PC-3 (cell line): Measurements from ENCODE around the gene TMEM239. TPM values are rescaled to one million over a fixed set of nuclear protein-coding genes. Genes with fewer than 3 reads are reported as not detected.

ENCODE experiments used
- ATAC-seq: fragments of 200-7000 bp; cut with Tn5 transposase; 2 replicates; pipeline ENCODE4 v1.9.1; 2020; ENCODE audit warnings: mild to moderate bottlenecking, moderate library complexity
- BruUV-seq: library from RNA; stranded (reverse); fragments of 400-500 nt; replicated peaks from 2 replicates; lab custom pipeline; 2021; lab: Mats Ljungman, UMichigan
- CTCF ChIA-PET: fragments of 300-600 bp; sonication (Branson Sonifier 250); formaldehyde crosslinking; loops from one replicate; lab custom pipeline; 2022; ENCODE audit warnings: antibody characterized with exemption; lab: Charles Lee
- POLR2A ChIA-PET: fragments of 300-600 bp; sonication (Branson Sonifier 250); formaldehyde crosslinking; loops from one replicate; lab custom pipeline; 2022; ENCODE audit warnings: antibody characterized with exemption; ENCODE audit not compliant: unreplicated experiment; lab: Charles Lee
- DNase-seq: peaks from one replicate; pipeline ENCODE4 v3.0.0-alpha.2; 2015
- H2AFZ ChIP-seq: fragments of 300-600 bp; sonication (generic); 2 replicates; pipeline ENCODE4 v1.6.0; 2016; ENCODE audit warnings: antibody characterized with exemption, low read length
- H3F3A ChIP-seq: fragments of 300-600 bp; sonication (generic); one replicate; pipeline ENCODE4 v1.6.0; 2017; ENCODE audit warnings: antibody characterized with exemption, low read length, control low read depth, mild to moderate bottlenecking; ENCODE audit not compliant: unreplicated experiment
- H3K27ac ChIP-seq: fragments of 300-600 bp; sonication (generic); 2 replicates; pipeline ENCODE4 v1.5.1; 2016; ENCODE audit warnings: mild to moderate bottlenecking, low read length
- H3K27me3 ChIP-seq: fragments of 300-600 bp; sonication (generic); 2 replicates; pipeline ENCODE4 v1.6.1; 2016; ENCODE audit warnings: low read length, mixed read lengths
- H3K36me3 ChIP-seq: fragments of 300-600 bp; sonication (generic); 2 replicates; pipeline ENCODE4 v1.6.1; 2016; ENCODE audit warnings: low read depth, mixed run types, low read length, mixed read lengths
- H3K4me1 ChIP-seq: fragments of 300-600 bp; sonication (generic); 2 replicates; pipeline ENCODE4 v1.5.1; 2016; ENCODE audit warnings: low read length; ENCODE audit not compliant: insufficient read depth
- H3K4me2 ChIP-seq: fragments of 300-600 bp; sonication (generic); 2 replicates; pipeline ENCODE4 v1.6.0; 2016; ENCODE audit warnings: low read length
- H3K4me3 ChIP-seq: fragments of 300-600 bp; sonication (generic); 2 replicates; pipeline ENCODE4 v1.5.1; 2016; ENCODE audit warnings: mild to moderate bottlenecking, low read length, mixed read lengths
- H3K79me2 ChIP-seq: fragments of 300-600 bp; sonication (generic); 2 replicates; pipeline ENCODE4 v1.6.1; 2017; ENCODE audit warnings: low read length, mixed read lengths
- H3K9ac ChIP-seq: fragments of 300-600 bp; sonication (generic); 2 replicates; pipeline ENCODE4 v1.6.0; 2016; ENCODE audit warnings: mild to moderate bottlenecking, low read length
- H3K9me2 ChIP-seq: fragments of 300-600 bp; sonication (generic); replicated peaks from 2 replicates; pipeline ENCODE4 v1.6.1; 2016; ENCODE audit warnings: mixed run types, low read length, mixed read lengths
- H3K9me3 ChIP-seq: fragments of 300-600 bp; sonication (generic); 2 replicates; pipeline ENCODE4 v1.6.1; 2016; ENCODE audit warnings: low read length, mixed read lengths
- H4K20me1 ChIP-seq: fragments of 300-600 bp; sonication (generic); 2 replicates; pipeline ENCODE4 v1.6.1; 2016; ENCODE audit warnings: low read length, mixed read lengths
- CTCF ChIP-seq: fragments of 300-600 bp; sonication (generic); conservative IDR thresholded peaks from 2 replicates; pipeline ENCODE4 v1.5.1; 2017; ENCODE audit warnings: antibody characterized with exemption, low read depth, mild to moderate bottlenecking, low read length
- EZH2 ChIP-seq: fragments of 300-600 bp; sonication (generic); IDR thresholded peaks from one replicate; pipeline ENCODE4 v1.6.1; 2017; ENCODE audit warnings: antibody characterized with exemption, mild to moderate bottlenecking, low read length; ENCODE audit not compliant: unreplicated experiment
- EZH2phosphoT487 ChIP-seq: fragments of 300-600 bp; sonication (generic); IDR thresholded peaks from 2 replicates; pipeline ENCODE4 v1.6.1; 2018; ENCODE audit warnings: mild to moderate bottlenecking, antibody characterized with exemption, low read length, borderline replicate concordance
- intact Hi-C: fragments of 100-400 bp; cut with micrococcal nuclease; formaldehyde crosslinking; loops from 2 replicates; pipeline ENCODE4 v1.9.0; 2023
- total RNA-seq: library from RNA; depleted of rRNA; stranded (reverse); fragments of >200 nt; gene quantifications from 2 replicates; pipeline ENCODE4 v1.2.3, GENCODE V29; 2014

The TMEM239 gene
- total RNA-seq, 1 experiment from 2014 or later: 0.04 TPM

DNA sequence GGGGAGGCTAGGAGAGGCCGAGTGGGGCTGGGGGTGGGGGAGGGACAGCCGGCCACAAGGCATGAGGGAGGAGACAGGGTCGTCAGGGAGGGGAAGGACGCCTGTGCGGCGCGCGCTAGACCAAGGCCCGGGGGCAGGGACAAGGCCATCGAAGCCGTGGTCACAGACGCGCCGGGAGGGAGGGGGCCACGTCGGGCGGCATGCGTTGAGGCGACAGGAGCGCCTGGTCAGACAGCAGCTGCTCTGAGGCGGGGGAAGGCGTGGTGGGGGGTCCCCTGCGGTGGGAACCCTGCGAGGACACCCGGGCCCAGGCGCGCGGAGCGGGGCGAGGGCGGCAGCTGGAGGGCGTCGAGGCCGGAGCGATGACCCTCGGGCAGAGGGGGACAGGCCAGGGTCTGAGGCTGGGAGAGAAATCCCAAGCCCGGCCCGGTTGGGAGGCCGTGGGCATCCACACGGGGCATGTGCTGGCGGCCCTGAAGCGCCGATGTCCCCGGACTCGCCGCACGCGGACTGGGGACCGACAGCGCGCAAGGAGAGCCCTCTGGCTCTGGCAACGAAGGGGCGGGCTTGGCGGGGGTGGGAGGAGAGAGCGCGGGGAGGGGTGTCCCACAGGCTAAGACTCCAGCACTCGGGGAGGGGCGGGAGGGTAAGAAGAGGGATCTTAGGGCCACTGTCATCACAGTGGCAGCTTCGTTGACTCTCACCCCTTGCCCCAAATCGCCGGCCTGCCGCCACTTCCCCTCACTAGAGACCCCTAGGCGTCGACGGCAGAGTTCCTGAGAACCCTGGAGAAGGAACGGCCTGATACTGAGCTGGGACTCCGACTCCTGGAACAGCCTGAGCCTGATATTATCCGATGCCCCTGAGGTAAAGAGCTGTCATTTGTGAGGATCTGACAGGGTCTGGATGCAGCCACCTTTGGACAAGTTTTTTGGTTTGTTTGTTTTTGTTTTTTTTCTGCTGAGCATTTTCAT lies 5.0 kb downstream of the TMEM239 start:
- no peak overlapping the region for H3K4me3 ChIP-seq
- no peak overlapping the region for H2AFZ ChIP-seq
- DNase-seq: no peak
- H3K27ac ChIP-seq: no peak overlapping the region
- no peak overlapping the region for H3K9ac ChIP-seq
- H3K4me2 ChIP-seq: no peak overlapping the region
- TF ChIP-seq EZH2: no peak
- TF ChIP-seq EZH2phosphoT487: no peak
- TF ChIP-seq CTCF: no peak
- H3K9me2 ChIP-seq: no peaks in the 10 kb centered on the region
- H3K4me1 ChIP-seq: no peaks in the 10 kb centered on the region
- ChIA-PET CTCF (no interaction called here), POLR2A (interaction anchor here (0.7 kb wide), 1 partner anchor 9 kb away, joined by 4 read pairs; no protein-coding TSS in a partner anchor)
- no peaks in the 10 kb centered on the region for H3K36me3 ChIP-seq
- H4K20me1 ChIP-seq: no peaks in the 10 kb centered on the region
- no peak for ATAC-seq
- no peaks in the 10 kb centered on the region for H3F3A ChIP-seq
- no peaks in the 10 kb centered on the region for H3K79me2 ChIP-seq
- H3K27me3 ChIP-seq: peaks cover 3% of the 10 kb centered on the region; the same call in 1 of the 2 replicates
- no TSS peak for BruUV-seq
- intact Hi-C loops: no loop called here
- H3K9me3 ChIP-seq: no peaks in the 10 kb centered on the region

DNA sequence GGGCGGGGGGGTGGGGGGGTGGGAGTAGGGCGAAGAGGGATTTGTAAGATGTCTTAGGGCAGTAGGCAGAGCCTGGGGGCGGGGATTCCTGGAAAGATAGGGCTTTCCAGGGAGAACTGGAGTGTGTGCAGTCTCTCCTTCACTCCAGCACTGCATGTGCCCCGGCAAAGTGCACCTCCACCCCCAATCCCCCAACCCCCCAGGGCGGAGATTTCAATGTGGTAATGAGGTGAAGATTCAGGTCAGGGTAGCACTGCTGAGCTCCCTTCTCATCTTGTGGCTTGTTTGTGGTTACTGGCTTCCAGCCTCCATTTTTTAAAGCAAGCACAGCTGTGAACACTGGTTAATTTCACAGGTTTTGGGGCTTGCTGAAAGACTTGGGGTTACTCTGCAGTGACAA lies 5.9 kb downstream of the TMEM239 start:
- POLR2A ChIA-PET: no interaction called here
- no peak overlapping the region for H3K9ac ChIP-seq
- BruUV-seq: no TSS peak
- H3K4me2 ChIP-seq: no peak overlapping the region
- no peaks in the 10 kb centered on the region for H3K4me1 ChIP-seq
- H3K36me3 ChIP-seq: no peaks in the 10 kb centered on the region
- H3K9me3 ChIP-seq: no peaks in the 10 kb centered on the region
- no peak overlapping the region for H3K4me3 ChIP-seq
- intact Hi-C loops: no loop called here
- no peak overlapping the region for H2AFZ ChIP-seq
- CTCF ChIA-PET: no interaction called here
- no peak overlapping the region for H3K27ac ChIP-seq
- DNase-seq: no peak
- H4K20me1 ChIP-seq: no peaks in the 10 kb centered on the region
- no peak for ATAC-seq
- H3K79me2 ChIP-seq: no peaks in the 10 kb centered on the region
- no peaks in the 10 kb centered on the region for H3F3A ChIP-seq
- no peaks in the 10 kb centered on the region for H3K9me2 ChIP-seq
- peaks cover 3% of the 10 kb centered on the region; the same call in 1 of the 2 replicates for H3K27me3 ChIP-seq
- no peak for TF ChIP-seq EZH2phosphoT487
- TF ChIP-seq EZH2: no peak
- TF ChIP-seq CTCF: no peak

DNA sequence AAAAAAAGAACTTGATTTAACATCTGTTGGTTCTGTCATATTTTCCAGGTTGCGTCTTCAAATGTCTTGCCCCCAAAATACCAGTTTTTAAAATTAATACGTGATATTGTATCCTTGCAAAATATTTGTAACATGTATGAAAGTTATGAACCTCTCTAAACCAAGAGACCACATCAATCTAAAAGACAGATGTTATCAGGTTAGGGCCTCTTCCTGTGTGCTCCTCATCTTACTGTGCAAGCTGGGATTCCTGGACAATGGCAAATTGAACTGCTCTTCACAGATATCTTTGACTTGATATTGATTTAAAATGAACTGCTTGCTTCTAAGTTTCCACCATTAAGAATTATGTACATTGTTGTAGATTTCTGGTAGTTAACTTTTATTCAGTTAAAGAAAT lies 9.6 kb downstream of the TMEM239 start:
- Histone ChIP-seq H3K27ac (no peak overlapping the region), H3F3A (no peaks in the 10 kb centered on the region), H2AFZ (no peak overlapping the region), H3K4me3 (no peak overlapping the region), H3K27me3 (peaks cover 3% of the 10 kb centered on the region; the same call in 1 of the 2 replicates), H3K9me2 (no peaks in the 10 kb centered on the region), H3K9ac (no peak overlapping the region), H4K20me1 (no peaks in the 10 kb centered on the region), H3K79me2 (no peaks in the 10 kb centered on the region), H3K4me1 (0 out of 2 replicates have a peak, but pooled peaks cover 4% of the 10 kb centered on the region), H3K4me2 (no peak overlapping the region), H3K9me3 (no peaks in the 10 kb centered on the region), H3K36me3 (no peaks in the 10 kb centered on the region)
- DNase-seq (no peak), ATAC-seq (no peak)
- ChIA-PET CTCF (no interaction called here), POLR2A (no interaction called here)
- intact Hi-C loops: no loop called here
- BruUV-seq: no TSS peak
- TF ChIP-seq CTCF: no peak
- TF ChIP-seq EZH2: no peak
- TF ChIP-seq EZH2phosphoT487: no peak
